OCI-M1 (cell line): ENCODE results near the gene BORCS6.
"Not testable (repeated sequence)": the region's sequence is repeated elsewhere in the genome, so short reads cannot be mapped to it uniquely, and the experiment has no call there.

Experiments used
- DNase-seq: peaks from one replicate; lab custom pipeline; 2025; lab: John Stamatoyannopoulos, UW

Gene BORCS6

GRCh38 chr17:8189711-8190477, at the start of gene BORCS6:
BORCS6 (minus strand) TSS chr17:8190180; CDS start chr17:8190140, 40 bp downstream.
- peak; percentile 99 for DNase-seq

GRCh38 chr17:8237886-8238285, 47.9 kb upstream of the BORCS6 start:
- DNase-seq: no peak

- DNase-seq: no peak
Observed at GRCh38 chr17:8237175-8237574, 47.2 kb upstream of the BORCS6 start.

GRCh38 chr17:8235676-8236075, 45.7 kb upstream of the BORCS6 start:
- no peak for DNase-seq

GRCh38 chr17:8234361-8235270, 44.6 kb upstream of the BORCS6 start:
- DNase-seq: no peak

GRCh38 chr17:8231701-8232100, 41.7 kb upstream of the BORCS6 start:
- DNase-seq: no peak

GRCh38 chr17:8227238-8227581, 37.2 kb upstream of the BORCS6 start:
- no peak for DNase-seq

GRCh38 chr17:8226536-8227237, 36.7 kb upstream of the BORCS6 start:
- DNase-seq: peak; percentile 97

- peak; percentile 97 for DNase-seq
Observed at GRCh38 chr17:8225813-8226535, 36.0 kb upstream of the BORCS6 start.

- DNase-seq: no peak
Observed at GRCh38 chr17:8224891-8225812, 35.2 kb upstream of the BORCS6 start.

GRCh38 chr17:8223356-8224126, 33.6 kb upstream of the BORCS6 start:
- peak; percentile 92 for DNase-seq

- peak; percentile 98 for DNase-seq
Observed at GRCh38 chr17:8222630-8223355, 32.8 kb upstream of the BORCS6 start.

GRCh38 chr17:8222380-8222629, 32.3 kb upstream of the BORCS6 start:
- DNase-seq: peak; percentile 98

- DNase-seq: peak; percentile 98
Observed at GRCh38 chr17:8221663-8222379, 31.8 kb upstream of the BORCS6 start.

- DNase-seq: peak; percentile 98
Observed at GRCh38 chr17:8220783-8221662, 31.0 kb upstream of the BORCS6 start.

GRCh38 chr17:8214000-8214399, 24.0 kb upstream of the BORCS6 start:
- DNase-seq: not testable (repeated sequence)

- DNase-seq: peak; percentile 83
Observed at GRCh38 chr17:8212312-8213180, 22.6 kb upstream of the BORCS6 start.
